Purkinje cell (primary cell): ENCODE data around the gene SLC25A12. TPM values are rescaled to one million over a fixed set of nuclear protein-coding genes. Genes with fewer than 3 reads are reported as not detected.

Source experiments
- polyA plus RNA-seq: library from polyadenylated mRNA; unstranded; fragments of >200 nt; fragmentation: Nextera tagmentation; gene quantifications from 2 replicates; pipeline ENCODE4 v1.2.1, GENCODE V29; 2014

Gene SLC25A12
- 114 and 134 TPM in 2 replicates for polyA plus RNA-seq

GRCh38 chr2:171893824-171894611 is at the start of gene SLC25A12:
SLC25A12 (minus strand) TSS chr2:171894244; CDS start chr2:171894214, 30 bp downstream.

GRCh38 chr2:171922230-171923022 is 28.4 kb upstream of the SLC25A12 start, which contains the start of gene HAT1:
HAT1 (plus strand) TSS chr2:171922461; CDS start chr2:171922501, 40 bp downstream.

Other genes starting within 250 kb of the SLC25A12 start
- gene DYNC1I2, start 206.8 kb downstream of the SLC25A12 start, polyA plus RNA-seq = 190 and 196 TPM in 2 replicates
- 74.3 and 86.6 TPM in 2 replicates for gene HAT1, start 28.2 kb upstream of the SLC25A12 start, polyA plus RNA-seq
- 4.5 and 5.4 TPM in 2 replicates for gene METAP1D, start 105.7 kb upstream of the SLC25A12 start, polyA plus RNA-seq
- gene DLX1, start 191.3 kb upstream of the SLC25A12 start, polyA plus RNA-seq = not detected in 2 replicates
- gene DLX2, start 208.7 kb upstream of the SLC25A12 start, polyA plus RNA-seq = not detected in 2 replicates